A549 (cell line): ENCODE results near the gene TRAPPC2L. TPM values are rescaled to one million over a fixed set of nuclear protein-coding genes. Genes with fewer than 3 reads are reported as not detected.
A peak's percentile ranks its signal among the peaks of the same experiment; 100 is the strongest.

ENCODE experiments used
- ATAC-seq, 2 experiments: fragments of 200-7000 bp in 1 of 2; fragments of >200 bp in 1 of 2; cut with Nextera tagmentation in 1 of 2; cut with Tn5 transposase in 1 of 2; 3 replicates each; pipeline versions ENCODE4 v1.8.0 to v1.9.1; 2018 to 2020; ENCODE audit warnings: mild to moderate bottlenecking in 1 of 2, moderate library complexity in 1 of 2
- CTCF ChIA-PET: fragments of 300-600 bp; sonication (Branson Sonifier 250); formaldehyde crosslinking; extraction: SDS; loops from one replicate; lab custom pipeline; 2021; ENCODE audit warnings: antibody characterized with exemption, inconsistent platforms; lab: Yijun Ruan, JAX
- POLR2A ChIA-PET: fragments of 350-600 bp; formaldehyde crosslinking; extraction: SDS; loops from one replicate; lab custom pipeline; 2021; ENCODE audit warnings: antibody characterized with exemption, inconsistent platforms; lab: Yijun Ruan, JAX
- DNase-seq, 2 experiments: peaks; one replicate each; pipeline versions ENCODE4 v3.0.0 to v3.0.0-alpha.2; 2011 to 2016; ENCODE audit warnings: low read depth in 1 of 2, low spot score in 1 of 2
- FAIRE-seq: peaks from 2 replicates; lab custom pipeline; 2011; peaks lifted over from hg19 to GRCh38; lab: Jason Lieb, UNC
- H3K27ac ChIP-seq, 2 experiments: fragments of >200 bp; sonication (Bioruptor Twin); formaldehyde crosslinking; 3 replicates each; pipeline ENCODE4 v1.5.1; 2016 to 2017
- H3K4me1 ChIP-seq: fragments of >200 bp; sonication (Bioruptor Twin); formaldehyde crosslinking; 3 replicates; pipeline ENCODE4 v1.6.1; 2016
- H3K4me2 ChIP-seq: fragments of >200 bp; sonication (Bioruptor Twin); formaldehyde crosslinking; 3 replicates; pipeline ENCODE4 v1.6.1; 2016
- H3K4me3 ChIP-seq: fragments of >200 bp; sonication (Bioruptor Twin); formaldehyde crosslinking; 3 replicates; pipeline ENCODE4 v1.5.1; 2016
- H3K9me3 ChIP-seq: fragments of >200 bp; sonication (Bioruptor Twin); formaldehyde crosslinking; 3 replicates; pipeline ENCODE4 v1.6.1; 2016
- CBX8 ChIP-seq: fragments of 200-600 bp; sonication (generic); IDR thresholded peaks from 2 replicates; pipeline ENCODE4 v1.6.1; 2016
- CEBPB ChIP-seq, 2 experiments: fragments of >200 bp in 1 of 2; sonication (Bioruptor Twin) in 1 of 2; formaldehyde crosslinking in 1 of 2; IDR thresholded peaks; 2 replicates each; pipeline ENCODE4 v1.6.1; 2012 to 2016
- CTCF ChIP-seq: fragments of >200 bp; sonication (Bioruptor Twin); formaldehyde crosslinking; IDR thresholded peaks from 3 replicates; pipeline ENCODE4 v1.5.1; 2016
- E2F6 ChIP-seq: IDR thresholded peaks from 2 replicates; pipeline ENCODE4 v1.6.1; 2012; ENCODE audit warnings: low read depth, borderline replicate concordance
- EHF ChIP-seq: fragments of 250-450 bp; sonication (Bioruptor Pico); IDR thresholded peaks from 2 replicates; pipeline ENCODE4 v1.5.0; 2020; ENCODE audit warnings: mild to moderate bottlenecking
- EHMT2 ChIP-seq: fragments of 200-600 bp; sonication (generic); IDR thresholded peaks from 2 replicates; pipeline ENCODE4 v1.6.1; 2016; ENCODE audit warnings: antibody characterized with exemption, low read depth, mild to moderate bottlenecking, moderate library complexity
- ELK1 ChIP-seq: fragments of 150-350 bp; IDR thresholded peaks from 2 replicates; pipeline ENCODE4 v1.6.1; 2014; ENCODE audit warnings: low read depth, mild to moderate bottlenecking, low read length
- FOSL2 ChIP-seq, 2 experiments: fragments of 450-650 bp in 1 of 2; fragments of >200 bp in 1 of 2; sonication (Bioruptor Twin) in 1 of 2; formaldehyde crosslinking; IDR thresholded peaks; 2 replicates each; pipeline versions ENCODE4 v1.5.0 to v1.6.1; 2016 to 2020; ENCODE audit warnings: mild to moderate bottlenecking in 1 of 2, moderate library complexity in 1 of 2
- HES2 ChIP-seq: fragments of >200 bp; sonication (Bioruptor Twin); formaldehyde crosslinking; IDR thresholded peaks from 2 replicates; pipeline ENCODE4 v1.6.1; 2016
- HEYL ChIP-seq: fragments of 250-450 bp; sonication (Bioruptor Pico); IDR thresholded peaks from 2 replicates; pipeline ENCODE4 v1.8.0; 2021; ENCODE audit warnings: mild to moderate bottlenecking, moderate library complexity
- HOXA7 ChIP-seq: fragments of 250-450 bp; sonication (Bioruptor Pico); IDR thresholded peaks from 2 replicates; pipeline ENCODE4 v1.5.0; 2020; ENCODE audit warnings: mild to moderate bottlenecking, moderate library complexity
- HOXB13 ChIP-seq: fragments of 250-450 bp; sonication (Bioruptor Pico); IDR thresholded peaks from 2 replicates; pipeline ENCODE4 v1.5.0; 2020; ENCODE audit warnings: low read depth, mild to moderate bottlenecking, moderate library complexity
- JUN ChIP-seq, 2 experiments: fragments of >200 bp; sonication (Bioruptor Twin); formaldehyde crosslinking; IDR thresholded peaks; 2 replicates in 1 of 2; 3 replicates in 1 of 2; pipeline ENCODE4 v1.6.1; 2016 to 2017
- KDM5A ChIP-seq: fragments of 200-600 bp; sonication (generic); IDR thresholded peaks from 2 replicates; pipeline ENCODE4 v1.6.1; 2016; ENCODE audit warnings: antibody characterized with exemption, mild to moderate bottlenecking
- MAFK ChIP-seq: fragments of 450-650 bp; IDR thresholded peaks from 2 replicates; pipeline ENCODE4 v1.6.1; 2014; ENCODE audit not compliant: partially characterized antibody
- NFE2L2 ChIP-seq: fragments of 150-350 bp; conservative IDR thresholded peaks from 2 replicates; pipeline ENCODE4 v1.6.1; 2014; ENCODE audit warnings: low read length
- PHF8 ChIP-seq: fragments of 200-600 bp; sonication (generic); IDR thresholded peaks from 2 replicates; pipeline ENCODE4 v1.6.1; 2016; ENCODE audit warnings: low read depth, mild to moderate bottlenecking, antibody characterized with exemption, moderate library complexity, borderline replicate concordance
- POLR2A ChIP-seq: IDR thresholded peaks from 2 replicates; pipeline ENCODE4 v1.6.1; 2012; ENCODE audit warnings: mild to moderate bottlenecking, low read length
- POLR2AphosphoS2 ChIP-seq: conservative IDR thresholded peaks from 2 replicates; pipeline ENCODE4 v1.6.1; 2012; ENCODE audit warnings: low read length, improper control_type of control experiment, inconsistent platforms
- RAD21 ChIP-seq, 2 experiments: fragments of >200 bp in 1 of 2; sonication (Bioruptor Twin) in 1 of 2; formaldehyde crosslinking in 1 of 2; IDR thresholded peaks in 1 of 2; conservative IDR thresholded peaks in 1 of 2; 2 replicates in 1 of 2; 3 replicates in 1 of 2; pipeline ENCODE4 v1.6.1; 2012 to 2018; ENCODE audit warnings: inconsistent platforms in 1 of 2
- RARB ChIP-seq: fragments of 250-450 bp; sonication (Bioruptor Pico); IDR thresholded peaks from 2 replicates; pipeline ENCODE4 v1.8.0; 2021; ENCODE audit warnings: mild to moderate bottlenecking, moderate library complexity
- RFX5 ChIP-seq: fragments of 450-650 bp; IDR thresholded peaks from 2 replicates; pipeline ENCODE4 v1.7.1; 2014; ENCODE audit warnings: antibody characterized with exemption, mild to moderate bottlenecking, moderate library complexity
- RNF2 ChIP-seq: fragments of 200-600 bp; sonication (generic); IDR thresholded peaks from 2 replicates; pipeline ENCODE4 v1.6.1; 2016; ENCODE audit warnings: low read depth, mild to moderate bottlenecking, antibody characterized with exemption, moderate library complexity, borderline replicate concordance
- SREBF2 ChIP-seq: fragments of 450-650 bp; IDR thresholded peaks from 2 replicates; pipeline ENCODE4 v1.6.1; 2014; ENCODE audit warnings: mild to moderate bottlenecking, moderate library complexity
- ZFP36 ChIP-seq: fragments of 450-650 bp; IDR thresholded peaks from 2 replicates; pipeline ENCODE4 v1.6.1; 2014; ENCODE audit warnings: borderline replicate concordance; ENCODE audit not compliant: partially characterized antibody
- ZNF302 ChIP-seq: fragments of 250-450 bp; sonication (Bioruptor Pico); IDR thresholded peaks from 2 replicates; pipeline ENCODE4 v1.9.0; 2021; ENCODE audit warnings: inconsistent platforms, mild to moderate bottlenecking, moderate library complexity
- WGBS: methylation state at CpG from one replicate; pipeline ENCODE4 v1.1.6; 2017; ENCODE audit errors: missing lambda C conversion rate; 5-methylcytosine and 5-hydroxymethylcytosine counted together
- polyA plus RNA-seq, 4 experiments: library from polyadenylated mRNA; depleted of rRNA in 3 of 4; stranded (reverse); fragments of >200 nt; fragmentation: RNase III in 1 of 4; extraction: RNeasy Plus Mini Kit Qiagen cat#74134 plus additional on column Dnase treatment in 1 of 4; gene quantifications; 2 replicates in 3 of 4; 3 replicates in 1 of 4; pipeline ENCODE4 v1.2.3, GENCODE V29; 2011 to 2017

Gene TRAPPC2L
- polyA plus RNA-seq, 2 of the 4 experiments (the other 2 are of a cell fraction) = 70.3 to 80.2 TPM

DNA sequence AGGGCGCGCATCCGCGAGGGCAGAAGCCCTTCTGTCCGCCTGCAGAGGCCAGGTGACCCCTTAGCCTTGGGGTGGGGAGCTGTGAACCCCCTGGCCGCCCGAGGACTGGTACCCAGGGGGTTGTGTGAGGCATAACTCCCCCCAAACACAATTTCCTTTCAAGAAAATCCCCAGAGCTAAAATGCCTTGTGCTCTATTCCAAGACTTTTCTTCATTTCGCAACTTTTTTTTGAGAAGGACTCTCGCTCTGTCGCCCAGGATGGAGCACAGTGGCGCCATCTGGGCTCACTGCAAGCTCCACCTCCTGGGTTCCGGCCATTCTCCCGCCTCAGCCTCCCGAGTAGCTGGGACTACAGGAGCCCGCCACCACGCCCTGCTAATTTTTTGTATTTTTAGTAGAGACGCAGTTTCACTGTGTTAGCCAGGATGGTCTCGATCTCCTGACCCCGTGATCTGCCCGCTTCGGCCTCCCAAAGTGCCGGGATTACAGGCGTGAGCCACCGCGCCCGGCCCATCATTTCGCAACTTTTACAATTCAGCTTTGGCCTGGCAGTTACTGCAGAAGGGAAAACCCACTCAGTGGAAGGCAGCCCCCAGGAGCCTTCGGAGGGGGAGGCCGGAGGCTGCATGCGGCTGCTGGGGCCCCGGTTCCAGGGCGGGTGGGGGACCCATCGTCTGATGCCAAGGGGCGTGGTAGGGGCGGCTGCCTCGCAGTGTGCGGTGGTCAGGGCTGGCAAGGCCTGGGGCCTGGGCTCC lies 44.2 kb upstream of the TRAPPC2L start:
- peaks cover 21% of the 10 kb centered on the region for H3K4me1 ChIP-seq
- H3K27ac ChIP-seq = peak overlapping the region; percentile 98 to 99
- CTCF ChIA-PET = interaction anchor here (0.5 to 3.8 kb wide), 18 partner anchors 9 to 619 kb away, joined by 3 to 28 read pairs (median 4); partner anchors contain the start of genes CDH15, GALNS, TRAPPC2L and ZNF778
- H3K4me3 ChIP-seq = peak overlapping the region; percentile 83
- DNase-seq (peak in 1 of 2 experiments; percentile 68), FAIRE-seq (no peak), ATAC-seq (0 out of 6 replicates have a peak, but pooled peaks of 1 of the 2 experiments have one; percentile 0)
- whole genome bisulfite sequencing = 53% methylated on average over 34 of the region's 37 CpGs
- TF ChIP-seq HOXA7 (CRISPR knock-in tag) (no peak), HEYL (CRISPR knock-in tag) (no peak), ELK1 (no peak), E2F6 (no peak), RARB (CRISPR knock-in tag) (no peak), HOXB13 (CRISPR knock-in tag) (no peak), EHMT2 (no peak), CBX8 (no peak), EHF (CRISPR knock-in tag) (no peak), CTCF (0 out of 3 replicates have a peak, but pooled peaks have one; percentile 14), ZNF302 (CRISPR knock-in tag) (no peak), CEBPB (IDR thresholded peaks at IDR 0.05) (peak in 1 of 2 experiments; percentile 72; a peak in 2 of 4 replicates), MAFK (no peak), PHF8 (no peak), FOSL2 (IDR thresholded peaks at IDR 0.05) (no peak), FOSL2 (CRISPR knock-in tag; IDR thresholded peaks at IDR 0.05) (0 out of 2 replicates have a peak, but pooled peaks have one; percentile 11), POLR2A (peak; percentile 33; the same call in 1 of the 2 replicates)
- peak overlapping the region; percentile 99 for H3K4me2 ChIP-seq
- POLR2A ChIA-PET = interaction anchor here (1.0 to 4.8 kb wide), 4 partner anchors 8 to 45 kb away, joined by 3 to 33 read pairs (median 14); partner anchors contain the start of genes CDT1, GALNS, PIEZO1 and TRAPPC2L
- H3K9me3 ChIP-seq = no peaks in the 10 kb centered on the region

GRCh38 chr16:88813269-88814143 lies 43.4 kb upstream of the TRAPPC2L start:
- Histone ChIP-seq H3K4me2 (peak overlapping the region; percentile 99), H3K4me3 (no peak overlapping the region), H3K27ac (peak overlapping the region in 1 of 2 experiments; percentile 98; a peak in 3 of 6 replicates), H3K4me1 (peaks cover 21% of the 10 kb centered on the region), H3K9me3 (no peaks in the 10 kb centered on the region)
- POLR2A ChIA-PET = interaction anchor here (3.8 to 4.8 kb wide), 2 partner anchors 29 to 44 kb away, joined by 18 to 33 read pairs; partner anchors contain the start of genes GALNS, PIEZO1 and TRAPPC2L
- WGBS = 86% methylated on average over 24 of the region's 26 CpGs
- FAIRE-seq = no peak
- CTCF ChIA-PET = interaction anchor here (0.5 to 3.8 kb wide), 9 partner anchors 8 to 439 kb away, joined by 3 to 28 read pairs (median 4); partner anchors contain the start of genes GALNS and TRAPPC2L
- no peak for ATAC-seq
- DNase-seq = no peak
- TF ChIP-seq RNF2 (no peak), JUN (IDR thresholded peaks at IDR 0.05) (no peak), RAD21 (conservative IDR thresholded peaks at IDR 0.05 in 1 of 2, IDR thresholded peaks at IDR 0.05 in 1 of 2) (no peak), HES2 (no peak), E2F6 (no peak), RARB (CRISPR knock-in tag) (no peak), POLR2AphosphoS2 (no peak), KDM5A (no peak), NFE2L2 (no peak), RFX5 (no peak), SREBF2 (no peak), PHF8 (no peak), ZFP36 (no peak)
